Astrocyte (in vitro differentiated cells and primary cell): ENCODE data around the gene POU2AF1. TPM values are rescaled to one million over a fixed set of nuclear protein-coding genes. Genes with fewer than 3 reads are reported as not detected.

Source experiments
- DNase-seq: peaks from one replicate; pipeline ENCODE4 v3.0.0-alpha.2; 2010; ENCODE audit warnings: low read depth
- FAIRE-seq: peaks from 2 replicates; lab custom pipeline; 2011; peaks lifted over from hg19 to GRCh38; lab: Jason Lieb, UNC
- H2AFZ ChIP-seq: 2 replicates; pipeline ENCODE4 v1.6.0; 2012; ENCODE audit warnings: low read depth, low read length, inconsistent platforms
- H3K27ac ChIP-seq: 2 replicates; pipeline ENCODE4 v1.5.1; 2011; ENCODE audit warnings: low read depth, low read length, inconsistent platforms
- H3K27me3 ChIP-seq: 2 replicates; pipeline ENCODE4 v1.6.0; 2011; ENCODE audit warnings: low read length, inconsistent platforms; ENCODE audit not compliant: insufficient read depth
- H3K36me3 ChIP-seq: 2 replicates; pipeline ENCODE4 v1.5.1; 2011; ENCODE audit warnings: low read length, inconsistent platforms; ENCODE audit not compliant: insufficient read depth
- H3K4me1 ChIP-seq: 2 replicates; pipeline ENCODE4 v1.5.1; 2011; ENCODE audit warnings: low read length, inconsistent platforms; ENCODE audit not compliant: insufficient read depth
- H3K4me2 ChIP-seq: 2 replicates; pipeline ENCODE4 v1.6.0; 2012; ENCODE audit warnings: low read length, inconsistent platforms
- H3K4me3 ChIP-seq: 2 replicates; pipeline ENCODE4 v1.5.1; 2011; ENCODE audit warnings: low read depth, mild to moderate bottlenecking, low read length, inconsistent platforms; ENCODE audit not compliant: insufficient read depth
- H3K79me2 ChIP-seq: 2 replicates; pipeline ENCODE4 v1.6.0; 2012; ENCODE audit warnings: mild to moderate bottlenecking, low read length, inconsistent platforms; ENCODE audit not compliant: insufficient read depth
- H3K9ac ChIP-seq: 2 replicates; pipeline ENCODE4 v1.6.0; 2012; ENCODE audit warnings: mild to moderate bottlenecking, low read length, inconsistent platforms
- H3K9me3 ChIP-seq: 2 replicates; pipeline ENCODE4 v1.5.1; 2012; ENCODE audit warnings: low read depth, mild to moderate bottlenecking, low read length, inconsistent platforms; ENCODE audit not compliant: insufficient read depth
- H4K20me1 ChIP-seq: 2 replicates; pipeline ENCODE4 v1.6.0; 2012; ENCODE audit warnings: low read length, inconsistent platforms; ENCODE audit not compliant: insufficient read depth
- H3K27ac Mint-ChIP-seq: one replicate; pipeline ENCODE4 v1.8.0; 2021; ENCODE audit warnings: mild to moderate bottlenecking, mixed read lengths; ENCODE audit not compliant: unreplicated experiment
- H3K27me3 Mint-ChIP-seq: one replicate; pipeline ENCODE4 v1.8.0; 2021; ENCODE audit warnings: low read depth, mixed read lengths; ENCODE audit not compliant: unreplicated experiment
- H3K36me3 Mint-ChIP-seq: one replicate; pipeline ENCODE4 v1.8.0; 2021; ENCODE audit warnings: low read depth, mixed read lengths; ENCODE audit not compliant: unreplicated experiment
- H3K4me1 Mint-ChIP-seq: one replicate; pipeline ENCODE4 v1.8.0; 2021; ENCODE audit warnings: low read depth, mixed read lengths; ENCODE audit not compliant: unreplicated experiment
- H3K4me3 Mint-ChIP-seq: one replicate; pipeline ENCODE4 v1.8.0; 2021; ENCODE audit warnings: mild to moderate bottlenecking, moderate library complexity, mixed read lengths; ENCODE audit not compliant: unreplicated experiment
- H3K9me3 Mint-ChIP-seq: one replicate; pipeline ENCODE4 v1.8.0; 2021; ENCODE audit warnings: mild to moderate bottlenecking, mixed read lengths; ENCODE audit not compliant: unreplicated experiment
- EZH2 ChIP-seq: IDR thresholded peaks from 2 replicates; pipeline ENCODE4 v1.6.1; 2012; ENCODE audit warnings: mild to moderate bottlenecking, low read length, inconsistent platforms; ENCODE audit not compliant: insufficient read depth
- total RNA-seq: library from RNA; stranded (reverse); gene quantifications from 2 replicates; pipeline ENCODE4 v1.2.1, GENCODE V29; 2021
- TF ChIP-seq, protein P1 (sequence below): IDR thresholded peaks from 2 replicates; pipeline ENCODE4 v1.5.1; 2011; ENCODE audit warnings: low read depth, mild to moderate bottlenecking, inconsistent platforms, low read length, moderate library complexity; ENCODE audit not compliant: insufficient read depth

Gene POU2AF1
- total RNA-seq, 1 donor from 2014 or later, result not detected

DNA sequence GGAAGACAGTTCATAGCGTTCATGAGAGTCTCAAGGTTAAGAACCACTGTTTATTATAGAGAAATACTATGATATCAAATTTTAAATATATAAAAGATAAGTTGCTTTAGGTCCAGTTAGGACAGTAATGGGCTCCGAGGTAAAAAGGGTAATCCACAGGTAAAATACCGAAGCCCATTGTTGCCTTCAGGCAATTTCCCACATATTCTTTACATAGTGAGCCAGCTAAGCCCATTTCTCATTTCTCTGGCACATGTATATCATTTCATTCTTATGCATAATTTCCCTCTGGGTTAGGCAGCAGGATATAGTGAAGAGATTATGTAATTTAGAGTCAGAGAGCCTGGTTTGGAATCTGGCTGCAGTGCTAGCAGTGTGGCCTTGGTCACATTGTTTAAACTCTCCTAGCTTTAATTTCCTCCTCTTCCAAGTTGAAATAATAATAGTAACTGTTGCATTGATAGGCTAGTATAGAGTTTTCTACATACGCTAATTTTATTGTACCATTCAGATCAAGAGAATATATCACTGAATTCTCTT lies 7.6 kb upstream of the POU2AF1 start:
- no peaks in the 10 kb centered on the region for H3K36me3 ChIP-seq
- peaks cover 2% of the 10 kb centered on the region for H3K27me3 ChIP-seq
- FAIRE-seq (no peak), DNase-seq (no peak)
- peaks cover 5% of the 10 kb centered on the region for H3K4me1 Mint-ChIP-seq
- H4K20me1 ChIP-seq, result no peaks in the 10 kb centered on the region
- H3K9ac ChIP-seq, result no peak overlapping the region
- H3K9me3 ChIP-seq, result no peaks in the 10 kb centered on the region
- no peaks in the 10 kb centered on the region for H3K79me2 ChIP-seq
- H3K4me2 ChIP-seq, result no peak overlapping the region
- H3K4me3 Mint-ChIP-seq, result no peak overlapping the region
- H2AFZ ChIP-seq, result no peak overlapping the region
- no peak overlapping the region for H3K27ac Mint-ChIP-seq
- TF ChIP-seq, protein P1, sequence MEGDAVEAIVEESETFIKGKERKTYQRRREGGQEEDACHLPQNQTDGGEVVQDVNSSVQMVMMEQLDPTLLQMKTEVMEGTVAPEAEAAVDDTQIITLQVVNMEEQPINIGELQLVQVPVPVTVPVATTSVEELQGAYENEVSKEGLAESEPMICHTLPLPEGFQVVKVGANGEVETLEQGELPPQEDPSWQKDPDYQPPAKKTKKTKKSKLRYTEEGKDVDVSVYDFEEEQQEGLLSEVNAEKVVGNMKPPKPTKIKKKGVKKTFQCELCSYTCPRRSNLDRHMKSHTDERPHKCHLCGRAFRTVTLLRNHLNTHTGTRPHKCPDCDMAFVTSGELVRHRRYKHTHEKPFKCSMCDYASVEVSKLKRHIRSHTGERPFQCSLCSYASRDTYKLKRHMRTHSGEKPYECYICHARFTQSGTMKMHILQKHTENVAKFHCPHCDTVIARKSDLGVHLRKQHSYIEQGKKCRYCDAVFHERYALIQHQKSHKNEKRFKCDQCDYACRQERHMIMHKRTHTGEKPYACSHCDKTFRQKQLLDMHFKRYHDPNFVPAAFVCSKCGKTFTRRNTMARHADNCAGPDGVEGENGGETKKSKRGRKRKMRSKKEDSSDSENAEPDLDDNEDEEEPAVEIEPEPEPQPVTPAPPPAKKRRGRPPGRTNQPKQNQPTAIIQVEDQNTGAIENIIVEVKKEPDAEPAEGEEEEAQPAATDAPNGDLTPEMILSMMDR, result no peak
- TF ChIP-seq EZH2, result no peak
- H3K36me3 Mint-ChIP-seq, result no peaks in the 10 kb centered on the region
- no peak overlapping the region for H3K4me3 ChIP-seq
- H3K27me3 Mint-ChIP-seq, result peaks cover 8% of the 10 kb centered on the region
- H3K4me1 ChIP-seq, result no peaks in the 10 kb centered on the region
- H3K9me3 Mint-ChIP-seq, result no peaks in the 10 kb centered on the region
- no peak overlapping the region for H3K27ac ChIP-seq

DNA sequence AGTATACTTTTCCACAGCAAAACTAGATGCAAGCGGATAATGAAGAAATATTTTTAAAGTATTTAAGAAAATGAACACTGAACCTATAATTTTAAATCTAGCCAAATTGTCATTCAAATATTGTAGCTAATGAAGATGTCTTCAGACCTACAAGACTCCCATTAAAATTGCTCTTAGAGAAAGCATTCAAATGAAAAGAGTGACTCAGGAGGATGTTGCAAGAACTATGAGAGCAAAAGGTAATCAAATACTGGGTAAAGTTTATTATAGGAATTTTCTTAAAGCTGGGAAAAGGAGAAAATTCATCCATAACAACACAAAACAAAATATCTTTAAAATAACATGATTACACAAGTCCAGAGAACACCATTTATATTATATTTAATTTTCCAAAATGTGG lies 5.4 kb upstream of the POU2AF1 start:
- Mint-ChIP-seq H3K36me3 (no peaks in the 10 kb centered on the region), H3K27me3 (peaks cover 6% of the 10 kb centered on the region), H3K4me3 (no peak overlapping the region), H3K4me1 (peaks cover 5% of the 10 kb centered on the region), H3K27ac (no peak overlapping the region), H3K9me3 (no peaks in the 10 kb centered on the region)
- no peaks in the 10 kb centered on the region for H3K36me3 ChIP-seq
- FAIRE-seq, result no peak
- H3K27me3 ChIP-seq, result peaks cover 2% of the 10 kb centered on the region
- no peak overlapping the region for H3K27ac ChIP-seq
- no peaks in the 10 kb centered on the region for H4K20me1 ChIP-seq
- DNase-seq, result no peak
- no peaks in the 10 kb centered on the region for H3K9me3 ChIP-seq
- no peaks in the 10 kb centered on the region for H3K79me2 ChIP-seq
- H3K4me2 ChIP-seq, result no peak overlapping the region
- no peak overlapping the region for H3K4me3 ChIP-seq
- H2AFZ ChIP-seq, result no peak overlapping the region
- TF ChIP-seq EZH2, result no peak
- TF ChIP-seq, protein P1, result no peak
- H3K4me1 ChIP-seq, result no peaks in the 10 kb centered on the region
- H3K9ac ChIP-seq, result no peak overlapping the region

DNA sequence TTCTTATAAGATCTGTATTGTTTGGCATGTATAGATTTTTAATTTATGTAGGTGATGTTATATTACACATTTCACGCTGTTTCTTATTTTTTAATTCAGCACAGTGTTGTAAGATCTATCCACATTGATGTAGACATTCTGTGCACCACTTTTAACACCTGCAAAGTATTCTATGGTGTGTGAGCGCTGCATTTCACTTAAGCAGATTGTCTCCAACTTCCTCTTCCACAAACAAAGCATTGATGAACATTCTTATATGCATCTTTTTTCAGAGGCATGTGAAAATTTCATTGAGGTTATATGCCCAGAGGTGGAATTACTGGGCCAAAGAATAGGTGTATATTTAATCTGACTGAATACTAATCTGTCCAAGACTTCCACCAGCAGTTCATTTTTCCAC lies 3.4 kb upstream of the POU2AF1 start:
- Histone ChIP-seq H3K4me3 (no peak overlapping the region), H3K9me3 (no peaks in the 10 kb centered on the region), H3K79me2 (no peaks in the 10 kb centered on the region), H3K9ac (no peak overlapping the region), H3K4me2 (no peak overlapping the region), H3K27me3 (peaks cover 2% of the 10 kb centered on the region), H3K4me1 (peaks cover 5% of the 10 kb centered on the region), H3K27ac (no peak overlapping the region), H2AFZ (no peak overlapping the region), H3K36me3 (no peaks in the 10 kb centered on the region), H4K20me1 (no peaks in the 10 kb centered on the region)
- TF ChIP-seq, protein P1, result no peak
- TF ChIP-seq EZH2, result no peak
- H3K4me3 Mint-ChIP-seq, result no peak overlapping the region
- no peak overlapping the region for H3K27ac Mint-ChIP-seq
- H3K9me3 Mint-ChIP-seq, result no peaks in the 10 kb centered on the region
- no peaks in the 10 kb centered on the region for H3K36me3 Mint-ChIP-seq
- H3K4me1 Mint-ChIP-seq, result peaks cover 2% of the 10 kb centered on the region
- H3K27me3 Mint-ChIP-seq, result peaks cover 3% of the 10 kb centered on the region
- FAIRE-seq, result no peak
- DNase-seq, result no peak
